Suppressor macrophage (primary cell): ENCODE results near the gene FBN3.
A peak's percentile ranks its signal among the peaks of the same experiment; 100 is the strongest.
"Not testable (repeated sequence)": the region's sequence is repeated elsewhere in the genome, so short reads cannot be mapped to it uniquely, and the experiment has no call there.

ENCODE experiments used
- DNase-seq, 4 experiments: peaks; one replicate each; pipeline ENCODE4 v3.0.0-alpha.2; 2020 to 2022

The FBN3 gene

GRCh38 chr19:8056533-8056932, 92.9 kb downstream of the FBN3 start:
- DNase-seq = no peak

GRCh38 chr19:8054169-8054568, 95.2 kb downstream of the FBN3 start:
- DNase-seq = no peak

GRCh38 chr19:8052464-8052859, 96.9 kb downstream of the FBN3 start, which contains the start of gene CCL25:
TSS of gene CCL25 (plus strand) at chr19:8052760. CDS start at chr19:8053050, 290 bp downstream.
- DNase-seq = no peak

GRCh38 chr19:8050274-8051096, 98.9 kb downstream of the FBN3 start:
- peak; percentile 97 to 99 (median 98) for DNase-seq

GRCh38 chr19:8046569-8047165, 102.7 kb downstream of the FBN3 start:
- DNase-seq = no peak

GRCh38 chr19:8045872-8046568, 103.4 kb downstream of the FBN3 start:
- no peak for DNase-seq

- peak in 3 of 4 experiments; percentile 45 to 65 (median 46) for DNase-seq
Observed at GRCh38 chr19:8044018-8044417, 105.4 kb downstream of the FBN3 start.

GRCh38 chr19:8042900-8043299, 106.5 kb downstream of the FBN3 start:
- no peak for DNase-seq

GRCh38 chr19:8041531-8041931, 107.9 kb downstream of the FBN3 start:
- peak; percentile 56 to 83 (median 72) for DNase-seq

- DNase-seq = no peak
Observed at GRCh38 chr19:8039231-8039630, 110.2 kb downstream of the FBN3 start.

GRCh38 chr19:8038815-8039214, 110.6 kb downstream of the FBN3 start:
- no peak for DNase-seq

GRCh38 chr19:8036434-8037099, 112.8 kb downstream of the FBN3 start:
- no peak for DNase-seq

GRCh38 chr19:8034178-8034525, 115.2 kb downstream of the FBN3 start:
- no peak for DNase-seq

GRCh38 chr19:8033287-8034177, 115.9 kb downstream of the FBN3 start:
- not testable (repeated sequence) for DNase-seq

GRCh38 chr19:8030960-8031359, 118.4 kb downstream of the FBN3 start:
- no peak for DNase-seq

GRCh38 chr19:8028951-8029491, 120.4 kb downstream of the FBN3 start:
- DNase-seq = no peak

GRCh38 chr19:8025316-8025715, 124.1 kb downstream of the FBN3 start:
- no peak for DNase-seq

GRCh38 chr19:8024256-8024655, 125.1 kb downstream of the FBN3 start:
- not testable (repeated sequence) for DNase-seq

GRCh38 chr19:8023371-8023770, 126.0 kb downstream of the FBN3 start:
- no peak for DNase-seq

GRCh38 chr19:8022275-8022674, 127.1 kb downstream of the FBN3 start:
- no peak for DNase-seq

GRCh38 chr19:8021374-8021773, 128.0 kb downstream of the FBN3 start:
- no peak for DNase-seq

GRCh38 chr19:8020681-8021080, 128.7 kb downstream of the FBN3 start:
- no peak for DNase-seq
